NCI-H446 (cell line): ENCODE data around the gene HCCS.

Source experiments
- DNase-seq, 2 experiments: peaks; one replicate each; lab custom pipeline; 2025; lab: John Stamatoyannopoulos, UW

Gene HCCS

DNA sequence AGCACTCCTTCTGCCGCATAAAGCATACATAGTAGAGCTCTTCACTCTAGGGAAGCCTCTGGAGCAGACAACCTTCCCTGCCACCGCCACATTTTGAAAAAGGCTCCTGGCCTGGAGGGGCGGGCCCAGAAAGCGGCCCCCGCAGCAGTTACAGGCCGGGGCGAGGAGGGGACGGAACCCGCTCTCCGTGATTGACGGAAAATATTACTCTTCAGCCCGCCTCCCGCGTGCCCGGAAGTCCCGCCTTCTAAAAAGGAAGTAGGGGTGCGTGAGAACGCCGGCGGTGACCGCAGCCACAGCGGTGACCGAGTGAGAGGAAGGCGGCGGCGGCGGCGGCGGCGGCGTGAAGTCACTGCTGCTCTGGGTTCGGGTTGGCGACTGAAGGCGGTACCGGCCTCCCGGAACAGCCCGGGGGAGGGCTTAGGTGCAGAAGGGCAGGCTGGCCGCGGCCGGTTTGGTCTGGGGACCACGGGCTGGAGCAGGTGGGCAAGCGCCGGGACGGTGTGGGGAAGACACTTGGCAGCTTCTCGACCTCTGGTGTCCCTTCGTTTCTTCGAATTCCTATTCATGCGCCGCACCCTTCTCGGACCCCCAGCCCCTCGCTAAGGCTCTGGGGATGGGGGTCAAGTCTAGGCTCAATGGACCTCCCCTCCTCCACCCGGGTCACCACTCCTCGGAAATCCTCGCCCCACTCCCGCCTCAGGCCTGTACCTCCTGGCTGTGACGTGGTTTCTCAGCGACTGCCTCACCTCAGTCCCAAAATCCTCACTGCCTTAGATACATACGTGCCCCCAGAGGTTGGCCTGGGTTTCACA lies at the start of gene HCCS:
HCCS (plus strand) TSS at position 296 of the 815 bp plus-strand sequence. CDS start 729 bp downstream, outside the sequence.
- DNase-seq = peak; percentile 32 to 84

DNA sequence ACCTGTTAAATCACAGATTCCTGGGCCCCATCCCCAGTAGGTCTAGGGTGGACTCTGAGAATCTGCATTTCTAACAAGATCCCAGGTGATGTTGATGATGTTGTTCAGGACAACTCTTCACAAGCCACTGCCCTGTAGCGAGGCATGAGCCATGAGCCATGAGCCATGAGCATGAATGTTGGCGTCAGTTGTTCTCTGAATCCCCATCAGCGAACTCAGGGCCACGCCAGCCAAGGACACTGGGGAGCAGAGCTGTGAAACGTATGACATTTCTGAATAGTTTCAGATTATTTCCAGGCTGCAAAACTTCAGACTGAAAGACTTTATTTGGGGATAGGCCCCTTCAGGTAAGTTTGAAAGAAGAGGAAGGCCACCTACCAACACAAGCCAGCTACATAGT lies 46.9 kb upstream of the HCCS start:
- DNase-seq = no peak

DNA sequence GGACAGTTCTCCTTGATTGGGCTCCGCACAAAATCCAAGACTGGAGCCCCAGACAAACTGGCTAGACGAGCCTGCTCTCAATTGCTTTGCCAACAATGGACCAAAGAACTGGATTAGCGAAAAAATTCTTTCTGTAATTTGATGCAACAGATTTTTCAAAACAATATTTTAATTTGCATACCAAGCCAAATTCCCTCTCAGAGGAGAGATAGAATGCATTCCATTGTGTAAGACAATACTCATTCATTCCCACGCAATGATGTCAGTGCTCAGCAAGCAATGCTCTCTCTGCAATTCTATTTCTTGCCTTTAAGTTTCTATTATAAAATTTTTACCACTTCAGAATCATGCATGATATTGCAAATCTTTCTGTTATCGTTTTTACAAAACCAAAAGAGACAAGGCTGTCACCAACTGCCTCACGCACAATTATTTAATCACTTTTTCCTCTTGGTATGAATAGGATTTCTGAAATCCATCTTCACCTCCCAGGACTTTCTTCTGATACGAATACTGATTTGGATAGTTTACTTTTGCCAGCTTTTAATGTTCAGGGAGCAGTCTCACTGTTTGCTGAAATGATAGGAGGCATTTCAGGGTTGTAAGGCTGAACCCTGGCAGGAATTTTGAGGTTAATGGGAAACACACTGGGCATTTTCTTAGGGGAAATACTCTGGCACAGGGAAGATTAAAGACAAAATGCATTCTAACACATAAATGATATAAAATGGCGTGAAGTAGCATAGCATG lies 46.1 kb upstream of the HCCS start:
- no peak for DNase-seq

DNA sequence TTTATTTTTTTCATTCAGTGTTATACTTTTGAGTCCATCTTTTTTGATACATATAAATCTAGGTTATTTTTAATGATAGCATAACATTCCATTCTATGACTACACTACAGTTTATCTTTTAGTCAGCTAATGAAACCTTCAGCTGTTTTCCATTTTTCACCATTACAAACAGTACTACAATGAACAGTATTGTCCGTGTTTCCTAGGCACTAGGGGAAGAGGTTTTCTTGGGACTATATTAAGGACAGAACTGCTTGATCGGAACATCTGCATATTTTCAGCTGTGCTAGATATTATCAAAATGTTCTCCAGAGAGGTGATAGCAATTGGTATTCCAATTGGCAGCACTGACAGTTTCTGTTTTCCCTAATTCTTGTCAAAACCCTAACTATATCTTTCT lies 44.3 kb upstream of the HCCS start:
- no peak for DNase-seq

DNA sequence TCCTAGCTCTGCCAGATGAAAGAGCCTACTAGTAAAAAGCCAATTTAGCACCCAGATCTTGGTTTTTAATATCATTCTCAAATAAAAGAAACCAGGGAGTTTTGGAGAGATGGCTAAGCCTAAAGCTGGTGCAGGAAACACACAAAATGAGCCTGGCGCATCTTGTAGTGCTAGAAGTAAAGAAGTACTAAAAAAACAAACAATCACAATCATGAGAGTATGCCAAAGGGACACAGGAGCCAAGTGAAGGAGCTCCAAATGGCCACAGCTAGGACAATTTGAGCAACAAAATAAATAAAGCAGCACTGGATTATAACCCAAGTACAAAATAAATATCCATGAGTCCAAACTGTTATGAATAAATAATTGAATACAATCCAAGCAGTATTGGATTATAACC lies 37.8 kb upstream of the HCCS start:
- no peak for DNase-seq

DNA sequence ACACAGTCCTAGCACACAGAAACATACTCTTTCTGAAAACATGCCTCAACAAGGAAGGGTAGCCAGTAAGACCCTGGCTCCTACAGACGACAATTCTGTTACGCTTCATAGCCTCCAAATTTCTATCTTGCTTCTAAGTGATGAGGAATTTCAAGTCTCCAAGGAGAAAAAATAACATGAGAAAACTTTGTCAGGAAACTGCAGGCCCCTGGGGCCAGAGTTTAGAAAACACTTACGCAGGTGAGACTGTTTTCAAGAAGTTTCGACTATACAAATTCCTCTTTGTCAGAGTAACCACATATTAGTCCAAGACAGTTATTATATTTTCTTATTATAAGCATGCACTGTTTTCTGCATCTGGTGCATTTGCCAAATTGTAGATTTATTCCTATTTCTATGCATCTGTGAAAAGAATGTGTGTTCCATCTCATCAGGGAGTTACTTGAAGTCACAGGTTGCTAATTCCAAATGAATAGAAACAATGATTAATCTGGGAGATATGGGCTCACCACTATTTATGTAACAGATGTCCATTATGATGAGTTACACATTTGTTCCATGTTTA lies 30.3 kb upstream of the HCCS start:
- no peak for DNase-seq

DNA sequence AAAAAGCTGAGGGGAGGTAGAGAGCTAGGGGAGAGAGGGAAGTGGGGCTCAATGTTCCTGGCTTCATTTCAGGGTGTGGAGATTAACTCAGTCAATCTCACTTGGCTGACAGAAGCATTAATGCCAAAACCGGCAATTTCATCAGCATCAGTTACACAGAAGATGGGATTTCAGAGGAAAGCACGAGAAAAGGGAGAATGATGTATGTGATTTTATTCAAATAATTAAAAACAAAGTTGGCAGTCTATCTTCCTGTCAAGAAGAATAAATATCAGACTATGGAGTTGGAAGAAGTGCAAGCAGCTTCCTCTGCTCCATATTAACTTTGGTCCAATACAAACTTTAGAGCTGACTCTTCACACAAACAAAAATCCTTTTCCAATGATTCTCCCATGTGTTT lies 29.6 kb upstream of the HCCS start:
- peak in 1 of 2 experiments; percentile 5 for DNase-seq

DNA sequence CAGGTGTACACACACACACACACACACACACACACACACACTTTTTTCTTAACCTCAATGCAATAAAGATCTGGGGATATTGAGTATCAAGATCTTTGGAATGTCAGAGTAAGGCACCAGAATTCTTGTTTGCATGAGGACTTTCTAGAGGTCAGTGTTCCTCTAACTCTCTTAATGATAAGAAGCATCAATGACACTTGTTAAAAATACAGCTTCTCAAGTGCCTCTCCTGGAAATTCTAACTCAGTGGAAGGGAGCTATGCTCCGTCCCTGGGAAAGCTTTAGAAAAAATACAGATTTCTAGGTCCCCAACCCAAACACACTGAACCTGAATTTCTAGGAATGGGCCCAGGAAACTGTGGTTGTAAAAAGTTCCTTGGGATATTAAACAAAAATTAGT lies 25.8 kb upstream of the HCCS start:
- DNase-seq = no peak

DNA sequence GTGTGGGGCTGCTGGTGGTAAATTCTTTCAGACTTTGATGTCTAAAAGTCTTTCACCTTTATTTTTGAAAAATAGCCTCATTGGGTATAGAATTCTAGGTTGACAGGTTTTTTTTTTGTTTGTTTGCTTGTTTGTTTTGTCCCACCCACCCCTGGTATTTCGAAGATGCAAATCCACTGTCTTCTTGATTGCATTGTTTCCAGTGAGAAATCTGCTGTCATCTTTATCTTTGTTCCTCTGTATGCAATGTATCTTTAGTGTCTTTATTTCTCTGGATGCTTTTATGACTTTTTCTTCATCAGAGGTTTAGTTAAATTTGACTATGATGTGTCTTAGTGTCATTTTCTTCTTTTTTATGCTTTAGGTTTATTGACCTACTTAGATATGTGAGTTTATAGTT lies 21.3 kb upstream of the HCCS start:
- no peak for DNase-seq

DNA sequence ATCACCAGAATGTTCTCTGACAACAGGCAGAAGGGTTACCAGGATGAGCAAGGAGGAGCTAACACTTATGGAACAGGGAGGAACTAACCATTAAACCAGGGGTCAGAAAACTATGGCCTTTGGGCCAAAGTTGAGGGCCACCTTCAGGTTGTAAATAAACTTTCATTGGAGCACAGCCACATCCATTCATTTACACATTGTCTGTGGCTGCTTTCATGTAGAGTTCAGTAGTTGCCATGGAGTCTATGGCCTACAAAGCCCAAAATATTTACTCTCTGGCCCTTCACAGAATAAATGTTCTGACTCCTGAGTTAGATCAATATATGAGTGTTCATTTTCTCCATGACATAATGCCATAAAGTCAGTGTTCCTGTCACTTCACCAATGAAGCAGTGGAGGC lies 13.2 kb upstream of the HCCS start:
- no peak for DNase-seq

DNA sequence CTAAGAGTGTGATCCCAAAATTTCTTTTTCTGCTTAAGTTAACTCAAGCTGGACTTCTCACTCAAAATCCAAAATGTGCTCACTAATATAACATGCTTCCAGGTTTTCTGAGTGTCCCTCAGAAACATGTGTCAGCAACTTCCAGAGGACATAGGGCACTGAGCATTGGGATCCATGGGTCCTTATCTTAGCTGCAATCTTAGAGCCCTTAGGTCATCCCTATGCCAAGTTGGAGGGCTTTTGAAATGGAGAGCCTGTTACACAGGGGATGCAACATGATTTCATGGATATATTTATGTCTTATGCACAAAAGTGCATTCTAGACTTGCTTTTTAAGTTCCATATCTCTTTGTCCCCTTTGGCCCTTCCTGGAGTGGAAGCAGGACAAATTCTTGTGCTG lies 11.7 kb upstream of the HCCS start:
- DNase-seq = no peak

DNA sequence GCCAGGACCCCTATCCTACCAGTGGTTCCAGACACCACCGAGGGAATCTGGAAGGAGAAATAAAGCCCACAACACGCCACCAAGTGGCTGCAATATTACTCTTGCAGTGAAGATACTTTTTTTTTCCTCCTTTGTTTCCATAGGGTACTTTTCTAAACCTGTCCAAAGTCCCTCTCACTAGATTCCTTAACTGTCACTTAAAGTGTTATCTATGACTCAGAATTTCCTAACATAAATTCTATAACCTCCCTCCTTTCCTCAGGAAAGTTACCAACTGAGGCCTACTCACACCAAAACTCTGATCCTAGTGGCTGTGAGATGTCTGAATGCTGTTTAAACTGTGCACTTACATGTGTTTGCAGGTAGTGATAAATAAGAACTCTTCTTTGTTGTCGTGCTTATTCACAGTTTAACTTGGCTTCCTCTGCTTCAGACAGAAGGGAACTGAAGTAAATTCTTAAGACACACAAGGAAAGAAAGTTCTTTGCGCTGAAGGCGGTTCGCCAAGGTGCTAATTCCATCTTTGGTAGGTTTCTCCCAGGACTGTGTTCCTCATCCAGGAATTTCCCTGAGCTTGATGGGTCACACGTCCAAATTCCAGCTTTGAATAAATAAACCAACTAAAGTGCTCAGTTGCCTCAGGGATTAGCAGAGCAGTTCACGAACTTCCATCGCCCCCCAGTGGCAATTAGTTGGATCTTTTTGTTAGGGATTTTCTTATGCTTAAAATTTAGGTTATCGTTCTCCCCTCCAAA lies 10.7 kb upstream of the HCCS start:
- DNase-seq = peak; percentile 41 to 60

DNA sequence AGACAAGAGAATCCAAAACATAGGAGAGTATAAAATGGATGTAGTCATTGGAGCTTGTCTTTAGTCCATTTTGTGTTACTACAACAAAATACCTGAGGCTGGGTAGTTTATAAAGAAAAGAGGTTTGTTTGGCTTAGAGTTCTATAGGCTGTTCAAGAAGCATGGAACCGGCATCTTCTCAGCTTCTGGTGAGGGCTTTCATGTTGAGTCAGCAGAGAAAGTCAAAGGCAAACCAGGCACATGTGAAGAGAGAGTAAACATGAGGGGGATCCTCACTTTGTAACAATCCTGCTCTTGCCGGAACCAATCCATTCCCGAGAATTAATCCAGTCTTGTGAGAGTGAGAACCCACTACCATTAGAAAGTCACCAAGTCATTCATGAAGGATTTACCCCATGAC lies 8.1 kb upstream of the HCCS start:
- no peak for DNase-seq

DNA sequence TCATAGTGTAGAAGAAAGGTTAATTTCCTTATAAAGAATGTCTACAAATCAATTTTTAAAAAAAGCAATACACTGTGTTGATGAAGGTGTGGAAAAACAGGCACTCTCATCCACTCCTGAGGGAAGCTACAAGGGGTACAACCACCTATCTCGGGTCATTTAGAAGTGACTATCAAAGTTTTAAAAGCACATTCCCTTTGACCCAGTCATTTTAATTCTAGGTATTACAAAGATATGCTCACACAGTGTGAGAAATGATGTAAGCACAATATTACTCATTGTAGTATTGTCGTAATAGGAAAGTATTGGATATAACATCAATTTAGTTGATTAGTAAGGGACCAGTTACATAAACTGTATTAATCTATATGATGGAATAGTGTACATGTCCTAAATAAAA lies 7.4 kb upstream of the HCCS start:
- DNase-seq = no peak

DNA sequence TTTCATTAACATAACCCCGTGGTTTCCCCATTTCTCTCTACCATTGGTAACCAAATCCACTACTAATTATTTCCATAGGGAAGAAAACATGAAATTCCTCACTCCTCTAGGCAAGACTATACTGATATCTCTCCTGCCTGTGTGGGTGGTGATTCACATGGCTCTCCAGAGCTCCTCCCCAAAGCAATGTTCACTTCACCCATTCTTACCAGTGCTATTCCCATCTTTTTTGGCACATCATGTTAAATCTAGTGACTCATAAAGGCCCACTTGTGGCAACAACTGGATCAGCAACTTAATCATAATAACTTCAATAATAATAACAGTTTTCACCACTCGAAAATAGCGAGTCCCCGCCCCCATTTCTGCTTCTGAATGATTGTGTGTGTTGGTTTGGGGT lies 6.1 kb upstream of the HCCS start:
- DNase-seq = no peak

DNA sequence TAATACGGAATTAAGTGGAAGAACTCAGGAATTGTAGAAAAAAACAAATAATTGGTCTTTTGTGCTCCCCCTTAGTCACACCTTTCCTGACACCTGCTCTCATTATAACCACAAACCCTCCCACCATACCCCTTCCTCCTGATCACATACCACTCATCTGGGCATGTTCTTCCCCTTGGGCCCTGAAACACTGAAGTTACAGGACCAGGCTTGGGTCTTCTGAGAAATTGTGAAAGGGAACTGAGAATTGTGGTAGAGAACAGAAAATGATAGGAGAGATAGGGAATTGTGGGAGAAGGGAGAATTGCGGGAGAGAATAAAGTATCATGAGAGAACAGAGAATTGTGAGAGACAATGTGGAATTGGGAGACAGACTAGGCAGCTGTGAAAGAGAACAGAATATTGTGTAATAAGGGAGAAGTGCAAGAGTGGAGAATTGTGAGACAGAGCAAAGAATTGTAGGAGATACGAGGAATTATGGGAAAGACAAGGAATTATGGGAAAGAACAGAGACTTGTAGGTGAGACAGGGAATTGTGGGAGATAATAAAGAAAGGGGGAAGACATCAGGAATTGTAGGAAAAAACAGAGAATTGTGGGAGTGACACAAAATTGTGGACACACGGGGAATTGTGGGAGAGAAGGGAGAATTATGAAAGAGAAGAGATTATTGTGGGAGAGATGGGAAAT lies 2.7 kb upstream of the HCCS start:
- no peak for DNase-seq

DNA sequence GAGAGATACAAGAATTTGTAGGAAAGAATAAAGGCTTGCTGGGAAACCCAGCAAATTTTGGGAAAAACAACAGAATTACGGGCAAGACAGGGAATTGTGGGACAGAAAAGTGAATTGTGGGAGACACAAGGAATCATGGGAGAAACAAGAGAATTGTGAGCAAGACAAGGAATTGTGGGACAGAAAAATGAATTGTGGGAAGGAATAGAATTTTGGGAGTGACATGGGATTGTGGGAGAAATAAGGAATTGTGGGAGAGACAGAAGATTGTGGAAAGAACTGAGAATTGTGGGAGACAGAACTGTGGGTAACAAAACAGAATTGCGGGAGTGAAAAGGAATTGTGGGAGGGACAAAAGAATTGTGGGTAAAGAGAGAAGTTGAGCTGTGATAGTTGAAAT lies 1.2 kb upstream of the HCCS start:
- DNase-seq = no peak

DNA sequence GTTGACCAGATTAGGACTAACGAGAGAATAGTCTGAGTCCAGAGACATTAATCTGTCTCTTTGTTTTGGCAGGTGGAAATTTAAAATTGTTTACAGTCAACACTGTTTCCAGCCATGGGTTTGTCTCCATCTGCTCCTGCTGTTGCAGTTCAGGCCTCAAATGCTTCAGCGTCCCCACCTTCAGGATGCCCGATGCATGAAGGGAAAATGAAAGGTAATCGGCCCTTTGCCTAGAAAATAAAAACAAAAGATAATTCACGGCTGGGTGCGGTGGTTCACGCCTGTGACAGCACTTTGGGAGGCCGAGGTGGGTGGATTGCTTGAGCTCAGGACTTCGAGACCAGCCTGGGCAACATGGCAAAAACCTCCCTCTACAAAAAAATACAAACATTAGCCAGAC lies 815 bp downstream of the HCCS start:
- no peak for DNase-seq

DNA sequence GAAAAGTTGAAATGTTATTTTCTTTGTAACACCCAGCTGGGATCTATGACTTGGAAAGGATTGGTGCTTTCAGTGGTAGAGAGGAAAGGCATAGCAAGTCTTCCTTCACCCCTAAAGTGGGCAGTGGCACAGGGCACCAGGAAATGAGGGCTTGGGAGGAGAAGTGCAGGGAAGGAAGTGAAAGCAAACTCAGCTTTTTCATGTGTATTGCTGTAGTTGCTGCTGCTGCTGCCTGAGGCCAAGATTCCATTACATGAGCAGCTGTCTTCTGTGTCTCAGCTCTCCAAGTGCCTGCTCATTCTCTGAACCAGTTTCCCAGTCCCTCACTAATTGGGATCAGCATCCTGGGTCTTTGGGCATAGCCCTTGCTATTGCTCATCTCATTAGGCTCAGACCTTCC lies 2.6 kb downstream of the HCCS start:
- no peak for DNase-seq

DNA sequence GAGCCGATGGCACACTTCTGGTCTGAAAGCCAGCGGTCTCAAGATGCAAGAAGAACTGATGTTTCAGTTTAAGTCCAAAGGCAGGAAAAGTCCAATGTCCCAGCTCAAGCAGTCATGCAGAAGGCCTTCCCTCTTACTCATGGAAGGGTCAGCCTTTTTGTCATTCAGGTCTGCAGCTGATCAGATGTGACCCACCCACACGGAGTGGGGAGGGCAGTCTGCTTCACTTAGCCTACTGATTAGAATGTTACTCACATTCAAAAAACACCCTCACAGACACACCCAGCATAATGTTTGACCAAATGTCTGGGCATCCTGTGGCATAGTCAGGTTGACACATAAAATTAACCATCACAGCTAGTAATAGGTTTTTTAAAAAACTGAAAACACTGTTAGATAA lies 6.6 kb downstream of the HCCS start:
- DNase-seq = no peak

DNA sequence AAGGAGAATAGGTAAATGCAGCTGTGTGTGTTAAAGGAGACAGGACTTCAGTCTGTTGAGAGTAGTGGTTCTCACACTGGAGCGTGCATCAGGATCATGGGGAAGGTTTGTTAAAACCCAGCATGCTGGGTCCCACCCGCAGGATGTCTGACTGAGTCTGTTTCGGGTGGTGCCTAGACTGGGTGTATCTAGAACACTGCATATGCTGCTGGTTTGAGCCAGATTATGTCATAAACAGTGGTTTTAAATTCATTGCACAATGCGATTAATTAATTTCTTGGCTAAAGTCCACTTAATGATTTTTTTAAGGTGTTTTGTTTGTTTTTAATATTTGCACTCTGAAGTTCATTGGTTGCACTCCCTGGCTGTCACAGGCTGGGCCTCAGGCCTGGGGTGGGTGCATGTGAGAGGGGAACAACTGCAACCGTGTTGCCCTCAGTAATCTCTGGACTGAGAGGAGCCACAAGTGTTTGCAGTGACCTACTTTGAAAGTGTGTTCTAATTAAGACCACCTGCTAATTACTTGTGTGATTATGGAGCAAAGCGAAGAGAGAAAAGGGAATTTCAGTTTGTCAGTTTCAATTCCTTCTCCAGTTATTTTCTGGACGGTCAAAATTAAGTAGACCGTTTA lies 8.3 kb downstream of the HCCS start:
- DNase-seq = no peak
